K562 (cell line): ENCODE results near the gene SLC35D3. TPM values are rescaled to one million over a fixed set of nuclear protein-coding genes. Genes with fewer than 3 reads are reported as not detected.
"Not testable (repeated sequence)": the region's sequence is repeated elsewhere in the genome, so short reads cannot be mapped to it uniquely, and the experiment has no call there.

ENCODE experiments used
- ATAC-seq: fragments of 200-7000 bp; cut with Tn5 transposase; 3 replicates; pipeline ENCODE4 v1.9.1; 2020; ENCODE audit warnings: moderate library complexity
- BruUV-seq: library from RNA; stranded (reverse); fragments of 400-500 nt; replicated peaks from 2 replicates; lab custom pipeline; 2021; lab: Mats Ljungman, UMichigan
- CTCF ChIA-PET: fragments of 300-600 bp; formaldehyde crosslinking; extraction: SDS; loops from one replicate; lab custom pipeline; 2021; ENCODE audit warnings: low intra/inter-chr PET ratio; lab: Yijun Ruan, JAX
- POLR2A ChIA-PET: fragments of 300-600, 350-650 bp; sonication (Branson Sonifier 250); formaldehyde crosslinking; extraction: SDS; loops from one replicate; lab custom pipeline; 2021; ENCODE audit warnings: antibody characterized with exemption, inconsistent platforms; lab: Yijun Ruan, JAX
- DNase-seq, 4 experiments: peaks; one replicate each; pipeline versions ENCODE4 v3.0.0 to v3.0.0-alpha.2; 2011 to 2018; ENCODE audit warnings: low spot score in 3 of 4, mixed read lengths in 3 of 4; ENCODE audit errors: extremely low read depth in 1 of 4
- FAIRE-seq: peaks from 2 replicates; lab custom pipeline; 2011; peaks lifted over from hg19 to GRCh38; lab: Jason Lieb, UNC
- H2AFZ ChIP-seq: 2 replicates; pipeline ENCODE4 v1.6.0; 2011; ENCODE audit warnings: low read depth, low read length, control low read depth, inconsistent platforms
- H3K27ac ChIP-seq: fragments of 200-600 bp; 3 replicates; pipeline ENCODE4 v1.8.0; 2011; ENCODE audit warnings: low read depth, mild to moderate bottlenecking, control low read depth, inconsistent platforms, low read length, moderate library complexity, mixed read lengths; ENCODE audit errors: extremely low read depth
- H3K27me3 ChIP-seq, 2 experiments: fragments of 300-600 bp in 1 of 2; 2 replicates in 1 of 2; 3 replicates in 1 of 2; pipeline versions ENCODE4 v1.6.0 to v1.8.0; 2011; ENCODE audit warnings: inconsistent platforms in 2 of 2, low read length in 2 of 2, mild to moderate bottlenecking in 1 of 2, mixed read lengths in 1 of 2, moderate library complexity in 1 of 2; ENCODE audit not compliant: control insufficient read depth in 2 of 2, insufficient read depth in 2 of 2
- H3K36me3 ChIP-seq: fragments of 300-600 bp; 3 replicates; pipeline ENCODE4 v1.8.0; 2011; ENCODE audit warnings: mild to moderate bottlenecking, low read length, inconsistent platforms; ENCODE audit not compliant: control insufficient read depth, insufficient read depth
- H3K4me1 ChIP-seq, 2 experiments: fragments of 200-600 bp in 1 of 2; replicated peaks in 1 of 2; 2 replicates in 1 of 2; 3 replicates in 1 of 2; pipeline versions ENCODE4 v1.5.1 to v1.8.0; 2011; ENCODE audit warnings: inconsistent platforms in 2 of 2, low read length in 2 of 2, mild to moderate bottlenecking in 1 of 2, mixed read lengths in 1 of 2, moderate library complexity in 1 of 2; ENCODE audit not compliant: control insufficient read depth in 2 of 2, insufficient read depth in 2 of 2
- H3K4me2 ChIP-seq: 2 replicates; pipeline ENCODE4 v1.6.1; 2011; ENCODE audit warnings: low read length, control low read depth, inconsistent platforms, mixed read lengths; ENCODE audit not compliant: insufficient read depth
- H3K4me3 ChIP-seq: fragments of 200-600 bp; sonication (generic), shearing (Covaris generic); 2 replicates; pipeline ENCODE4 v1.5.1; 2016; ENCODE audit warnings: control low read depth, inconsistent platforms
- H3K79me2 ChIP-seq: fragments of 200-600 bp; 3 replicates; pipeline ENCODE4 v1.8.0; 2011; ENCODE audit warnings: low read length, inconsistent platforms; ENCODE audit not compliant: control insufficient read depth, insufficient read depth
- H3K9ac ChIP-seq, 2 experiments: 2 replicates each; pipeline versions ENCODE4 v1.6.0 to v1.6.1; 2011; ENCODE audit warnings: low read depth in 2 of 2, low read length in 2 of 2, control low read depth in 1 of 2, inconsistent platforms in 1 of 2, mild to moderate bottlenecking in 1 of 2, mixed read lengths in 1 of 2; ENCODE audit not compliant: insufficient read depth in 1 of 2
- H3K9me1 ChIP-seq: one replicate; pipeline ENCODE4 v1.6.0; 2011; ENCODE audit warnings: inconsistent platforms, mild to moderate bottlenecking, low read length, moderate library complexity; ENCODE audit not compliant: control insufficient read depth, insufficient read depth
- H3K9me3 ChIP-seq: replicated peaks from 2 replicates; pipeline ENCODE4 v1.5.1; 2011; ENCODE audit warnings: low read depth, low read length, inconsistent platforms; ENCODE audit not compliant: control insufficient read depth, insufficient read depth
- H4K20me1 ChIP-seq: replicated peaks from 2 replicates; pipeline ENCODE4 v1.6.1; 2011; ENCODE audit warnings: low read length, inconsistent platforms, mixed read lengths; ENCODE audit not compliant: control insufficient read depth, insufficient read depth
- ARID1B ChIP-seq: fragments of 450-650 bp; IDR thresholded peaks from 2 replicates; pipeline ENCODE4 v1.6.1; 2016; ENCODE audit warnings: antibody characterized with exemption, mild to moderate bottlenecking, inconsistent platforms
- CBFA2T2 ChIP-seq: fragments of 450-650 bp; conservative IDR thresholded peaks from 2 replicates; pipeline ENCODE4 v1.6.1; 2017; ENCODE audit warnings: mild to moderate bottlenecking
- CBFA2T3 ChIP-seq: fragments of 450-650 bp; IDR thresholded peaks from 2 replicates; pipeline ENCODE4 v1.6.1; 2017
- CEBPG ChIP-seq, 3 experiments: fragments of 200-800 bp in 1 of 3; sonication (Bioruptor generic) in 1 of 3; sonication (generic) in 1 of 3; formaldehyde crosslinking in 1 of 3; IDR thresholded peaks in 2 of 3; conservative IDR thresholded peaks in 1 of 3; 2 replicates each; pipeline versions ENCODE4 v1.6.1 to v1.8.0; 2016 to 2022; ENCODE audit warnings: missing compliant biosample characterization in 2 of 3, missing genetic modification characterization in 2 of 3, mild to moderate bottlenecking in 1 of 3, missing genetic modification reagents in 1 of 3
- KDM1A ChIP-seq, 2 experiments: fragments of 450-650 bp; IDR thresholded peaks; 2 replicates each; pipeline ENCODE4 v1.6.1; 2016; ENCODE audit warnings: mild to moderate bottlenecking in 2 of 2
- NCOR1 ChIP-seq: fragments of 450-650 bp; IDR thresholded peaks from 2 replicates; pipeline ENCODE4 v1.6.1; 2016; ENCODE audit warnings: mild to moderate bottlenecking, moderate library complexity
- NR2C1 ChIP-seq, 2 experiments: fragments of 450-650 bp; IDR thresholded peaks; 2 replicates each; pipeline ENCODE4 v1.6.1; 2017; ENCODE audit warnings: mild to moderate bottlenecking in 2 of 2, antibody characterized with exemption in 1 of 2, inconsistent platforms in 1 of 2, missing compliant biosample characterization in 1 of 2, missing genetic modification characterization in 1 of 2
- NR2C2 ChIP-seq, 2 experiments: fragments of 200-800 bp in 1 of 2; sonication (Bioruptor generic) in 1 of 2; sonication (generic) in 1 of 2; formaldehyde crosslinking in 1 of 2; IDR thresholded peaks; 2 replicates each; pipeline versions ENCODE4 v1.6.1 to v1.8.0; 2016 to 2022; ENCODE audit warnings: mild to moderate bottlenecking in 1 of 2, missing compliant biosample characterization in 1 of 2, missing genetic modification characterization in 1 of 2, missing genetic modification reagents in 1 of 2
- SMAD3 ChIP-seq: fragments of 450-650 bp; formaldehyde crosslinking; conservative IDR thresholded peaks from 2 replicates; pipeline ENCODE4 v1.4.0; 2020; ENCODE audit warnings: mild to moderate bottlenecking
- SMAD4 ChIP-seq: fragments of 250-450 bp; sonication (Bioruptor Pico); conservative IDR thresholded peaks from 2 replicates; pipeline ENCODE4 v1.8.0; 2021; ENCODE audit warnings: inconsistent platforms, mild to moderate bottlenecking, moderate library complexity
- TAL1 ChIP-seq: fragments of 450-650 bp; IDR thresholded peaks from 2 replicates; pipeline ENCODE4 v1.6.1; 2016; ENCODE audit warnings: mild to moderate bottlenecking
- TCF3 ChIP-seq: sonication (generic); formaldehyde crosslinking; IDR thresholded peaks from 2 replicates; pipeline ENCODE4 v1.4.0; 2020; ENCODE audit warnings: mild to moderate bottlenecking, missing genetic modification reagents
- TEAD4 ChIP-seq, 2 experiments: sonication (generic) in 1 of 2; formaldehyde crosslinking in 1 of 2; IDR thresholded peaks; 2 replicates each; pipeline versions ENCODE4 v1.6.1 to v1.8.0; 2012 to 2022; ENCODE audit warnings: borderline replicate concordance in 1 of 2, inconsistent platforms in 1 of 2, low read length in 1 of 2, mild to moderate bottlenecking in 1 of 2, missing genetic modification reagents in 1 of 2
- ZBTB17 ChIP-seq: fragments of 450-650 bp; formaldehyde crosslinking; IDR thresholded peaks from 2 replicates; pipeline ENCODE4 v1.4.0; 2020; ENCODE audit warnings: mild to moderate bottlenecking
- ZFX ChIP-seq: sonication (generic); formaldehyde crosslinking; IDR thresholded peaks from 2 replicates; pipeline ENCODE4 v1.8.0; 2022; ENCODE audit warnings: mild to moderate bottlenecking, missing genetic modification reagents, moderate library complexity
- WGBS: fragments of 100-300 bp; shearing (Covaris generic); methylation state at CpG from one replicate; pipeline ENCODE4 v1.1.6; 2016; ENCODE audit warnings: low coverage, mixed read lengths; ENCODE audit not compliant: insufficient coverage; ENCODE audit errors: missing lambda C conversion rate; 5-methylcytosine and 5-hydroxymethylcytosine counted together
- in situ Hi-C: fragments of 300-500 bp; cut with MboI; formaldehyde crosslinking; loops from 4 replicates; pipeline ENCODE4 v1.15.0; 2018; ENCODE audit warnings: inconsistent platforms, mixed read lengths
- intact Hi-C: fragments of 100-400 bp; cut with micrococcal nuclease; formaldehyde crosslinking; loops from 2 replicates; pipeline ENCODE4 v1.14.2; 2022
- polyA plus RNA-seq, 8 experiments: library from polyadenylated mRNA; depleted of rRNA in 4 of 8; stranded (reverse) in 5 of 8; unstranded in 3 of 8; fragments of >200 nt; fragmentation: Nextera tagmentation in 2 of 8; fragmentation: Illumina TruSeq in 1 of 8; extraction: Ambion mirVana in 2 of 8; extraction: Trizol in 1 of 8; gene quantifications; 2 replicates each; pipeline versions ENCODE4 v1.2.1 to v1.2.3, GENCODE V29; 2011 to 2014; ENCODE audit warnings: inconsistent platforms in 1 of 8, missing spikeins in 1 of 8
- total RNA-seq, 7 experiments: library from RNA; depleted of rRNA in 6 of 7; stranded (reverse); fragments of >200 nt in 6 of 7; fragmentation: Illumina TruSeq in 2 of 7; extraction: Trizol in 2 of 7; gene quantifications; 2 replicates each; pipeline versions ENCODE4 v1.2.1 to v1.2.3, GENCODE V29; 2011 to 2021; ENCODE audit warnings: low replicate concordance in 1 of 7

The SLC35D3 gene
- total and polyA plus RNA-seq, 9 of the 15 experiments (the other 6 are each of a cell fraction or from before 2014, with no cell fraction given), result not detected

GRCh38 chr6:136959471-136959891, 37.4 kb downstream of the SLC35D3 start (continued):
- 0 out of 2 replicates have a peak, but pooled peaks have one; percentile 52 for TF ChIP-seq NR2C2 (CRISPR knock-in tag; IDR thresholded peaks at IDR 0.05)
- TF ChIP-seq NR2C2 (tag; IDR thresholded peaks at IDR 0.05), result no peak

GRCh38 chr6:136959935-136960334, 37.8 kb downstream of the SLC35D3 start:
- H4K20me1 ChIP-seq; H3K9me1 ChIP-seq; FAIRE-seq; DNase-seq; intact Hi-C loops; H2AFZ ChIP-seq; CTCF ChIA-PET; H3K36me3 ChIP-seq; H3K4me1 ChIP-seq; H3K9ac ChIP-seq; H3K4me2 ChIP-seq; H3K79me2 ChIP-seq; in situ Hi-C loops; H3K27ac ChIP-seq; H3K9me3 ChIP-seq; BruUV-seq; H3K4me3 ChIP-seq; TF ChIP-seq CEBPG (tag; conservative IDR thresholded peaks at IDR 0.05 in 1 of 2, IDR thresholded peaks at IDR 0.05 in 1 of 2); TEAD4 (CRISPR knock-in tag; IDR thresholded peaks at IDR 0.05; ENCODE audit: borderline replicate concordance); NR2C1 (IDR thresholded peaks at IDR 0.05): not testable (repeated sequence)
- 0% methylated on average over 6 of the region's 6 CpGs for WGBS
- POLR2A ChIA-PET, result interaction anchor here (0.6 to 1.4 kb wide), 5 partner anchors 10 to 373 kb away, joined by 3 to 4 read pairs (median 3); no protein-coding TSS in a partner anchor
- H3K27me3 ChIP-seq, result peaks cover 3 to 14% of the 10 kb centered on the region in 2 experiments
- peak; percentile 32 for ATAC-seq
- TF ChIP-seq SMAD3 (CRISPR knock-in tag) (0 out of 2 replicates have a peak, but pooled peaks have one; percentile 16), CEBPG (CRISPR knock-in tag; IDR thresholded peaks at IDR 0.05) (0 out of 2 replicates have a peak, but pooled peaks have one; percentile 9), CBFA2T3 (peak; percentile 73), ZBTB17 (0 out of 2 replicates have a peak, but pooled peaks have one; percentile 3), SMAD4 (CRISPR knock-in tag) (peak; percentile 56), TEAD4 (IDR thresholded peaks at IDR 0.05; ENCODE audit: low read length) (0 out of 2 replicates have a peak, but pooled peaks have one; percentile 19), KDM1A (IDR thresholded peaks at IDR 0.05) (peak; percentile 65 to 69), TAL1 (peak; percentile 74), CBFA2T2 (peak; percentile 61), ARID1B (peak; percentile 64), NR2C1 (tag; IDR thresholded peaks at IDR 0.05) (peak; percentile 83), ZFX (CRISPR knock-in tag) (peak; percentile 51; the same call in 1 of the 2 replicates), TCF3 (CRISPR knock-in tag) (peak; percentile 58), NCOR1 (peak; percentile 54)
